ENCODE data around the gene ATAT1. TPM values are rescaled to one million over a fixed set of nuclear protein-coding genes. Genes with fewer than 3 reads are reported as not detected.

Gene ATAT1
- total RNA-seq, 1 experiment from 2014 or later, result 15.8 TPM

- POLR2A ChIA-PET, result no interaction called here
- TF ChIP-seq POLR2AphosphoS5 (IDR thresholded peaks at IDR 0.05; ENCODE audit: low read depth, low read length), result peak; percentile 72
- no peak for TF ChIP-seq CTCF (IDR thresholded peaks at IDR 0.05)
- peak; percentile 55; the same call in 1 of the 2 replicates for TF ChIP-seq SIN3A (IDR thresholded peaks at IDR 0.05; ENCODE audit: borderline replicate concordance, insufficient read depth, low read depth, low read length)
- ATAC-seq, result peak; percentile 86
Measured at GRCh38 chr6:30647242-30648116, 20.8 kb downstream of the ATAT1 start.

GRCh38 chr6:30651143-30651542 lies 24.5 kb downstream of the ATAT1 start:
- Histone ChIP-seq H3K36me3 (ENCODE audit: control insufficient read depth, insufficient read depth, low read length) (peaks cover 3% of the 10 kb centered on the region; the same call in 1 of the 2 replicates), H3K4me1 (ENCODE audit: control insufficient read depth, insufficient read depth, low read length) (peaks cover 11% of the 10 kb centered on the region), H3K27me3 (ENCODE audit: control insufficient read depth, insufficient read depth, low read length) (no peaks in the 10 kb centered on the region), H3K27ac (ENCODE audit: low read length) (no peak overlapping the region), H3K9me3 (ENCODE audit: control insufficient read depth, insufficient read depth, low read depth, low read length) (no peaks in the 10 kb centered on the region), H3K4me3 (ENCODE audit: low read depth in 2 of 2, low read length in 2 of 2) (no peak overlapping the region)
- intact Hi-C loops (cut with micrococcal nuclease; ENCODE audit: unreplicated experiment), result no loop called here
- POLR2A ChIA-PET, result no interaction called here
- no peak for ATAC-seq
- TF ChIP-seq SIN3A (IDR thresholded peaks at IDR 0.05; ENCODE audit: borderline replicate concordance, insufficient read depth, low read depth, low read length), result no peak
- no peak for TF ChIP-seq TCF7L2 (IDR thresholded peaks at IDR 0.05; ENCODE audit: low read depth, low read length)
- TF ChIP-seq CTCF (IDR thresholded peaks at IDR 0.05), result no peak
- TF ChIP-seq REST (IDR thresholded peaks at IDR 0.05; ENCODE audit: insufficient read depth in 1 of 2, low read depth in 2 of 2, low read length in 1 of 2), result no peak
- no peak for TF ChIP-seq POLR2AphosphoS5 (IDR thresholded peaks at IDR 0.05; ENCODE audit: low read depth, low read length)
- BruUV-seq (replicated peaks), result TSS peak; percentile 54
- CTCF ChIA-PET, result no interaction called here
- in situ Hi-C loops (cut with HindIII; ENCODE audit: low pct_unique_long_range_greater_than_20kb, low sequenced_read_pairs), result no loop called here
- DNase-seq (ENCODE audit: low read depth, low spot score), result no peak

More at GRCh38 chr6:30647242-30648116, 20.8 kb downstream of the ATAT1 start:
- Histone ChIP-seq H3K4me3 (ENCODE audit: low read depth in 2 of 2, low read length in 2 of 2) (peak overlapping the region; percentile 83 to 93), H3K27ac (ENCODE audit: low read length) (peak overlapping the region; percentile 93), H3K4me1 (ENCODE audit: control insufficient read depth, insufficient read depth, low read length) (peaks cover 17% of the 10 kb centered on the region), H3K27me3 (ENCODE audit: control insufficient read depth, insufficient read depth, low read length) (no peaks in the 10 kb centered on the region), H3K9me3 (ENCODE audit: control insufficient read depth, insufficient read depth, low read depth, low read length) (no peaks in the 10 kb centered on the region), H3K36me3 (ENCODE audit: control insufficient read depth, insufficient read depth, low read length) (peaks cover 3% of the 10 kb centered on the region)
- intact Hi-C loops (cut with micrococcal nuclease; ENCODE audit: unreplicated experiment), result no loop called here
- CTCF ChIA-PET, result interaction anchor here (0.7 kb wide), 1 partner anchor 249 kb away, joined by 6 read pairs; no protein-coding TSS in a partner anchor
- no TSS peak for BruUV-seq (replicated peaks)
- in situ Hi-C loops (cut with HindIII; ENCODE audit: low pct_unique_long_range_greater_than_20kb, low sequenced_read_pairs), result no loop called here
- DNase-seq (ENCODE audit: low read depth, low spot score), result no peak

Measured in Panc1 (cell line).